ENCODE results near the gene AP5S1. TPM values are rescaled to one million over a fixed set of nuclear protein-coding genes. Genes with fewer than 3 reads are reported as not detected.
A peak's percentile ranks its signal among the peaks of the same experiment; 100 is the strongest.

The AP5S1 gene
- total RNA-seq, 6 experiments from 2014 or later, result 17.7 to 21.7 (median 19.4) TPM

GRCh38 chr20:3867802-3868201 is 47.5 kb downstream of the AP5S1 start:
- Mint-ChIP-seq H3K9me3 (no peaks in the 10 kb centered on the region), H3K4me1 (ENCODE audit: low read depth) (peaks cover 18% of the 10 kb centered on the region), H3K36me3 (ENCODE audit: low read depth) (peaks cover 28% of the 10 kb centered on the region), H3K27me3 (ENCODE audit: insufficient read depth) (peaks cover 3% of the 10 kb centered on the region), H3K27ac (no peak overlapping the region), H3K4me3 (no peak overlapping the region)
- no peak for DNase-seq
- TF ChIP-seq, protein P1, sequence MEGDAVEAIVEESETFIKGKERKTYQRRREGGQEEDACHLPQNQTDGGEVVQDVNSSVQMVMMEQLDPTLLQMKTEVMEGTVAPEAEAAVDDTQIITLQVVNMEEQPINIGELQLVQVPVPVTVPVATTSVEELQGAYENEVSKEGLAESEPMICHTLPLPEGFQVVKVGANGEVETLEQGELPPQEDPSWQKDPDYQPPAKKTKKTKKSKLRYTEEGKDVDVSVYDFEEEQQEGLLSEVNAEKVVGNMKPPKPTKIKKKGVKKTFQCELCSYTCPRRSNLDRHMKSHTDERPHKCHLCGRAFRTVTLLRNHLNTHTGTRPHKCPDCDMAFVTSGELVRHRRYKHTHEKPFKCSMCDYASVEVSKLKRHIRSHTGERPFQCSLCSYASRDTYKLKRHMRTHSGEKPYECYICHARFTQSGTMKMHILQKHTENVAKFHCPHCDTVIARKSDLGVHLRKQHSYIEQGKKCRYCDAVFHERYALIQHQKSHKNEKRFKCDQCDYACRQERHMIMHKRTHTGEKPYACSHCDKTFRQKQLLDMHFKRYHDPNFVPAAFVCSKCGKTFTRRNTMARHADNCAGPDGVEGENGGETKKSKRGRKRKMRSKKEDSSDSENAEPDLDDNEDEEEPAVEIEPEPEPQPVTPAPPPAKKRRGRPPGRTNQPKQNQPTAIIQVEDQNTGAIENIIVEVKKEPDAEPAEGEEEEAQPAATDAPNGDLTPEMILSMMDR (IDR thresholded peaks at IDR 0.05), result no peak

DNA sequence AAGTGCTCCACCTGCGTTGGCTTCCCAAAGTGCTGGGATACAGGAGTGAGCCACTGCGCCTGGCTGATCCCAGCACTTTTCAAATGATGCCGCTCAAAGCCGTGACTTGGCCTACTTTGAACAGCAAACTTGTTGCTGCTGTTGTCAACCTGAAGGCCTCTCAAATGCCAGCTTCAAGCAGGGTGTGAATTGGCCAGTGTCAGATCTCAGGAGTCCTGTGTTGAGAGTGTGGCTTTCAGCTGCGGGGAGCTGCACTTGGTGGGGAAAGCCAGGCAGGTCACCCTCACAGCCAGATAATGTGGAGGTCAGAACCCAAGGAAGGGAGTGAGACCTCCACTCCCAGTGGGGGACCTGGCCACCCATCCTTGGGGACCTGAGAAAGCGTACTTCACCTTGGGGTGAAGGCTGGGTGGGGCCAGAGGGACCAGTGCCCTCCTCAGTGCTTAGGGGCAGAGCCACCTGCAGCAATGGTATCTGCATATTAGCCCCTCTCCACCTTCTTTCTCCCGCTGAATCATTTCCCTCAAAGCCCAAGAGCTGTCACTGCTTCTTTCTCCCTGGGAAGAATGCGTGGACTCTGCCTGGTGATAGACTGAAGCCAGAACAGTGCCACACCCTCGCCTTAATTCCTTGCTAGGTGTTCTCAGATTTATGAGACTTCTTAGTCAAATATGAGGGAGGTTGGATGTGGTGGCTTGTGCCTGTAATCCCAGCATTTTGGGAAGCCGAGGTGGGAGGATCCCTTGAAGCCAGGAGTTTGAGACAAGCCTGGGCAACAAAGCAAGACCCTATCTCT is 49.7 kb downstream of the AP5S1 start:
- H3K4me3 Mint-ChIP-seq, result no peak overlapping the region
- no peak for DNase-seq
- TF ChIP-seq, protein P1 (IDR thresholded peaks at IDR 0.05), result no peak
- H3K27me3 Mint-ChIP-seq (ENCODE audit: insufficient read depth), result peaks cover 3% of the 10 kb centered on the region
- peaks cover 23% of the 10 kb centered on the region for H3K36me3 Mint-ChIP-seq (ENCODE audit: low read depth)
- H3K9me3 Mint-ChIP-seq, result no peaks in the 10 kb centered on the region
- H3K4me1 Mint-ChIP-seq (ENCODE audit: low read depth), result peaks cover 28% of the 10 kb centered on the region
- peak overlapping the region; percentile 80; the same call in 1 of the 2 replicates for H3K27ac Mint-ChIP-seq

- DNase-seq, result peak; percentile 77
- peaks cover 3% of the 10 kb centered on the region for H3K27me3 Mint-ChIP-seq (ENCODE audit: insufficient read depth)
- peak overlapping the region; percentile 80 for H3K27ac Mint-ChIP-seq
- H3K9me3 Mint-ChIP-seq, result no peaks in the 10 kb centered on the region
- H3K4me1 Mint-ChIP-seq (ENCODE audit: low read depth), result peaks cover 28% of the 10 kb centered on the region
- H3K4me3 Mint-ChIP-seq, result no peak overlapping the region
- TF ChIP-seq, protein P1 (IDR thresholded peaks at IDR 0.05), result no peak
- peaks cover 23% of the 10 kb centered on the region for H3K36me3 Mint-ChIP-seq (ENCODE audit: low read depth)
Observed at GRCh38 chr20:3871550-3872265, 51.4 kb downstream of the AP5S1 start.

DNA sequence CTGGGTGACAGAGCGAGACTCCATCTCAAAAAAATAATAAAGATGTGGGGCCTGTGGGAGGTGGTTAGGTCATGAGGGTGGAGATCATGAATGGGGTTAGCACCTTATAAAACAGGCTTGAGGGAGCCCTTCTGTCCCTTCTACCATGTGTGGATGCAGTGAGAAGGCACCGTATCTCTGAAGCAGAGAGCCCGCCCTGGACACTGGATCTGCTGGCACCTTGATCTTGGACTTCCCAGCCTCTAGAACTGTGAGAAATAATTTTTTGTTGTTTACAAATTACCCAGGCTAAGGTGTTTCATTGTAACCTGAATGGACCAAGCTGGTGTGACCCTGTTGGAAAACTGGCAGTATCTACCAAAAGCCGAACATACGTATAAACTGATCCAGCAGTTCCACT is 53.2 kb downstream of the AP5S1 start:
- Mint-ChIP-seq H3K27me3 (ENCODE audit: insufficient read depth) (peaks cover 4% of the 10 kb centered on the region), H3K9me3 (no peaks in the 10 kb centered on the region), H3K4me1 (ENCODE audit: low read depth) (peaks cover 34% of the 10 kb centered on the region), H3K36me3 (ENCODE audit: low read depth) (peaks cover 28% of the 10 kb centered on the region), H3K27ac (peak overlapping the region; percentile 2; the same call in 1 of the 2 replicates), H3K4me3 (no peak overlapping the region)
- DNase-seq, result no peak
- TF ChIP-seq, protein P1 (IDR thresholded peaks at IDR 0.05), result no peak

DNA sequence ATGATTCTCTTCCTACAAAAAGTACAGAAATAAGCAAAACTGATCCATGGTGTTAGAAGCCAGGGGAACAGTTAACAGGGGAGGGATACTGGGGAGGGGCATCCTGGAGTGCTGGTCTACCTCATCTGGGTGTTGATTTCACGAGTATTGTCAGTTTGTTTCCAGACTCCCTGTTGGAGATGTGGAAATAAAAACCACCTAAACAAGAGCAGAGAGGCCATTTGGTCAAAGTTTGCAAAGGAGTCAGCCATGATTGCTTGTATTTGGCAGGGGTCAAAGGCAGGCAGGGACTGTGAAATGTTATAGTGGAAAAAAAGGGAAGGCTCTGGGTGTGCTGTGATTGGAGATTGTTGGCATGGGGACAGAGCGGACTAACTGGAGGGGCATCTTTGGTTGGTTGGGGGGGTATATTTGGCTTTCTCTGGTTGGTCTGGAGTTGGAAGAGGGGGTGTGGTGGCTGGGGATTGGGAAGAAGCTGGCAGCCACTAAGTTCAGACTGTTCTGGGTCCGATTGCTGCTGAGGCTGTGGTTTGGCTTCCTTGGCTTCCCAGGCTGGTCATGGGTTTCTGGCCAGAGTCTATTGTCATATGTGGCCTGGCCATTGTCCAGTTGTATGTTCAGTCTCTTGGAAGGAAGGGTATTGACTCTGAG is 54.0 kb downstream of the AP5S1 start:
- DNase-seq, result no peak
- H3K4me1 Mint-ChIP-seq (ENCODE audit: low read depth), result peaks cover 36% of the 10 kb centered on the region
- TF ChIP-seq, protein P1 (IDR thresholded peaks at IDR 0.05), result no peak

More for the DNA sequence above, 54.0 kb downstream of the AP5S1 start:
- Mint-ChIP-seq H3K36me3 (ENCODE audit: low read depth) (peaks cover 29% of the 10 kb centered on the region), H3K27ac (peak overlapping the region; percentile 2; the same call in 1 of the 2 replicates), H3K27me3 (ENCODE audit: insufficient read depth) (peaks cover 5% of the 10 kb centered on the region), H3K9me3 (no peaks in the 10 kb centered on the region), H3K4me3 (no peak overlapping the region)

Data from HFFc6 (cell line).